Ovary (tissue), 9 donors: Measurements from ENCODE around the gene DPEP1. TPM values are rescaled to one million over a fixed set of nuclear protein-coding genes. Genes with fewer than 3 reads are reported as not detected.

Source experiments
- DNase-seq, 5 donors: peaks; one replicate each; pipeline ENCODE4 v3.0.0-alpha.2; 2019 to 2020
- H3K27ac ChIP-seq, 2 donors: fragments of 200-600 bp; one replicate each; pipeline versions ENCODE4 v1.5.1 to v1.8.0; 2019 to 2022
- H3K27me3 ChIP-seq: fragments of 200-600 bp; one replicate; pipeline ENCODE4 v1.8.0; 2022
- H3K36me3 ChIP-seq: fragments of 200-600 bp; sonication (generic); one replicate; pipeline ENCODE4 v1.5.1; 2019
- H3K4me1 ChIP-seq: one replicate; pipeline ENCODE4 v1.8.1; 2013; ENCODE audit warnings: mild to moderate bottlenecking, moderate library complexity; ENCODE audit not compliant: insufficient read depth
- H3K4me3 ChIP-seq: fragments of 200-600 bp; sonication (generic); one replicate; pipeline ENCODE4 v1.5.1; 2017
- H3K9me3 ChIP-seq, 2 donors: fragments of 200-600 bp in 1 of 2; sonication (generic) in 1 of 2; one replicate each; pipeline versions ENCODE4 v1.5.1 to v1.8.1; 2013 to 2019; ENCODE audit warnings: mild to moderate bottlenecking in 1 of 2, moderate library complexity in 1 of 2
- EP300 ChIP-seq: sonication (generic); formaldehyde crosslinking; IDR thresholded peaks from one replicate; pipeline ENCODE4 v1.6.1; 2017; ENCODE audit warnings: antibody characterized with exemption
- POLR2A ChIP-seq: fragments of 450-650 bp; IDR thresholded peaks from one replicate; pipeline ENCODE4 v1.6.1; 2017; ENCODE audit warnings: antibody characterized with exemption, mild to moderate bottlenecking, moderate library complexity
- WGBS, 3 donors: extraction: QIAGEN DNeasy Blood & Tissue Kit in 1 of 3; methylation state at CpG; one replicate each; pipeline versions ENCODE4 v1.1.5 to v1.1.7; 2013 to 2017; 5-methylcytosine and 5-hydroxymethylcytosine counted together
- intact Hi-C, 4 donors: fragments of 100-400 bp; cut with DNase I; formaldehyde crosslinking; loops; one replicate each; pipeline versions ENCODE4 v1.11.0 to v1.15.1; 2022 to 2023
- polyA plus RNA-seq, 2 donors: library from polyadenylated mRNA; stranded (reverse); fragments of 200-250 nt in 1 of 2; fragments of 350-450 nt in 1 of 2; fragmentation: Illumina TruSeq in 1 of 2; extraction: RNeasy Lipid Tissue Mini Kit (QIAGEN cat#74804) in 1 of 2; gene quantifications; one replicate each; pipeline ENCODE4 v1.2.3, GENCODE V29; 2013 to 2014
- total RNA-seq, 7 donors: library from RNA; depleted of rRNA in 2 of 7; stranded (reverse); fragments of >200 nt in 2 of 7; fragmentation: NEBNext Ultra II Directional in 3 of 7; extraction: Animal tissue kit (Norgen Biotek cat#: 25700) in 3 of 7; gene quantifications; one replicate each; pipeline versions ENCODE4 v1.1.0 to v1.2.4, GENCODE V29; 2016 to 2023
- TF ChIP-seq, protein P1 (sequence below), 3 donors: fragments of 450-650 bp in 2 of 3; fragments of 200-600 bp in 1 of 3; IDR thresholded peaks; one replicate each; pipeline versions ENCODE4 v1.5.1 to v1.8.0; 2016 to 2022; ENCODE audit warnings: antibody characterized with exemption in 3 of 3, mild to moderate bottlenecking in 1 of 3
- donor health status: DM: no; HTN: no; CAD: no; lungs with moderate emphysema.
- donor health status: DM: no; HTN: no; CAD: no.
- donor health status: Bipolar disorder and iron deficiency.
- donor health status: DM: yes; HTN: yes; CAD: no.
- donor health status: DM: no; HTN: no; CAD: no.
- donor health status: DM: yes; HTN: yes; CAD: no.

DPEP1 gene
- total and polyA plus RNA-seq, 9 donors = 0.30 to 5.7 (median 1.3) TPM; not detected in 1

DNA sequence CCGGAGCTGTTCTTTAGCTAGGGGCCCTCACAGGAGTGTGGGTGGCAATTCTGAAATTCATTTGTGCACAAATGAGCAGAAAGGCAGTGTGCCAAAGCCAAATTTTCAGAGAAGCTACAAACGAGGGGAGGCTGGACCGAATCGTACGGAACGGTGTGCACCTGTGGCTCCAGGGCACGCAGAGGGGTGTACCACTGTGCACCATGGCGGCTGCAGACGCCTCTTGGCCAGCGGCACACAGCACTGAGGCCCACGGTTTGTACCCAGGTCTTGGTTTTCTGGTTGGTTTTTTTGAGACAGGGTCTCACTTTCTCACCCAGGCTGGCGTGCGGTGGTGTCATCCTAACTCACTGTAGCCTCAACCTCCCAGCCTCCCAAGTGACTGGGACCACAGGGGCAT lies 29.1 kb downstream of the DPEP1 start:
- Histone ChIP-seq H3K4me1 (no peaks in the 10 kb centered on the region), H3K27me3 (no peaks in the 10 kb centered on the region), H3K4me3 (no peak overlapping the region), H3K36me3 (no peaks in the 10 kb centered on the region), H3K9me3 (no peaks in the 10 kb centered on the region), H3K27ac (no peak overlapping the region)
- TF ChIP-seq, protein P1, sequence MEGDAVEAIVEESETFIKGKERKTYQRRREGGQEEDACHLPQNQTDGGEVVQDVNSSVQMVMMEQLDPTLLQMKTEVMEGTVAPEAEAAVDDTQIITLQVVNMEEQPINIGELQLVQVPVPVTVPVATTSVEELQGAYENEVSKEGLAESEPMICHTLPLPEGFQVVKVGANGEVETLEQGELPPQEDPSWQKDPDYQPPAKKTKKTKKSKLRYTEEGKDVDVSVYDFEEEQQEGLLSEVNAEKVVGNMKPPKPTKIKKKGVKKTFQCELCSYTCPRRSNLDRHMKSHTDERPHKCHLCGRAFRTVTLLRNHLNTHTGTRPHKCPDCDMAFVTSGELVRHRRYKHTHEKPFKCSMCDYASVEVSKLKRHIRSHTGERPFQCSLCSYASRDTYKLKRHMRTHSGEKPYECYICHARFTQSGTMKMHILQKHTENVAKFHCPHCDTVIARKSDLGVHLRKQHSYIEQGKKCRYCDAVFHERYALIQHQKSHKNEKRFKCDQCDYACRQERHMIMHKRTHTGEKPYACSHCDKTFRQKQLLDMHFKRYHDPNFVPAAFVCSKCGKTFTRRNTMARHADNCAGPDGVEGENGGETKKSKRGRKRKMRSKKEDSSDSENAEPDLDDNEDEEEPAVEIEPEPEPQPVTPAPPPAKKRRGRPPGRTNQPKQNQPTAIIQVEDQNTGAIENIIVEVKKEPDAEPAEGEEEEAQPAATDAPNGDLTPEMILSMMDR (IDR thresholded peaks at IDR 0.05) = no peak
- intact Hi-C loops = no loop called here
- no peak for DNase-seq
- 54 to 70% (median 61%) methylated on average over 13 of the region's 13 CpGs for WGBS, 3 donors

DNA sequence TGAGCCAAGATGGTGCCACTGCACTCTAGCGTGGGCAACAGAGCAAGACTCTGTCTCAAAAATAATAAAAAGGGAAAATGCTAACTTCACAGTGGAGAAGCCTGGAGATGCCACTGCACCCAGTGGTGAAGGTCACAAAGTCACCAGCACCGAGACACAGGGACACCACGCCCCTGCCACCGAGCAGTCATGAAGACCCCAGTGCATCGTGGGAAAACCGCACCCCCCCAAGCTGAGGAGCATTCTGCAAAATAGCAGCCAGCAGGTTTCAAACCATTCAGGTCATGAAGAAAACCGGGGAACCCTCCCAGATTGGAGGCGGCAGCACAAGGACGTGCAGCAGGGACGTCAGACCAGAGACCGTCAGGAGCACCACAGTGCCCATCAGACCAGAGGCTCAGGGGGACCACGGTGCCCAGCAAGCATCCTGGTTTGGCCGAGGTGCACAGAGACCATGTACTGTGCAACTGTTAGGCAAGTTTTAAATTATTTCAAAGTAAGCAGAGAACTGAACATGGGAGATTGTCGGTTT lies 30.4 kb downstream of the DPEP1 start:
- no peak for DNase-seq
- H3K36me3 ChIP-seq = no peaks in the 10 kb centered on the region
- no peak overlapping the region for H3K27ac ChIP-seq
- intact Hi-C loops = no loop called here
- no peaks in the 10 kb centered on the region for H3K9me3 ChIP-seq
- H3K27me3 ChIP-seq = no peaks in the 10 kb centered on the region
- TF ChIP-seq, protein P1 (IDR thresholded peaks at IDR 0.05) = no peak
- TF ChIP-seq POLR2A = no peak
- no peak for TF ChIP-seq EP300
- no peaks in the 10 kb centered on the region for H3K4me1 ChIP-seq
- no peak overlapping the region for H3K4me3 ChIP-seq
- WGBS, 3 donors = 58 to 64% (median 61%) methylated on average over 14 of the region's 14 CpGs

DNA sequence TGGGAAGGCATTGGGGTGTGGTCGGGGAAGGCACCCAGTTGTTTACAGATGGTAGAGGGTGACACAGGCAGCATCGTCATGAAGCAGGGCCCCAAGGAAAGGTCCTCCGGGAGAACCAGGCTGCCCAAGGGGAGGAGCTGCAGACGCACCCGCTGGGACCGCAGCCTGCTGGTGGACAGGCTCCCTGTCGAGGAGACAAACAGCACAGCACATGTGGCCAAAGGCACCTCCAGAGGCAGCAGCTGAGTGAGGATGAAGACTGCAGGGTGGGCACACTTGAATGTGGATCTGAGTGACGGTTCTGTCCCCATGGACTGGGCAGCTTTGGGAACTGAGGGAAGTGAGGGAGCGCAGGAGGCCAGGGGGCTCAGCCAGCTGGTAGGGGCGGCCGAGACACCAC lies 31.7 kb downstream of the DPEP1 start:
- 69 to 79% (median 75%) methylated on average over 11 of the region's 11 CpGs for WGBS, 3 donors
- no peaks in the 10 kb centered on the region for H3K36me3 ChIP-seq

DNA sequence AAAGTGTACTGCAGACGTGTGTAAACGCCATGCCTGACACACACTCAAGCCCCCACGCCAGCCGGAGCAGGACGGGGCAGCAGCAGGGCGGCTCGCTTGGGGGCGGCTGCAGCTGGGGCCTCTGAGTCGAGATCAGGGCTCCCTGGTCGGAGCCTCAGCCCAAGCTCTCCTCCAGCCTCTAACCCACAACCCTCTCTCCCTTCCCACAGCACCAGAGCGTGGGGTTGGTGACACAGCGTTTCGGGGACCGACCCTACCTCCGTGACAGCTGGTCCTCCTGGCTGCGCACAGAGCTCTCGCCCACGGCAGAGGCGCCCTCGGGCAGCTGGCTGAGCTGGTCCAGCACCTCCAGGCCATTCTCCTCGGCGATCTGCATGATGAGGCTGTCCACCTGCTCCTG lies 32.8 kb downstream of the DPEP1 start:
- WGBS, 3 donors = 93 to 94% (median 94%) methylated on average over 22 of the region's 22 CpGs
- TF ChIP-seq EP300 (no peak), POLR2A (no peak)
- TF ChIP-seq, protein P1 (IDR thresholded peaks at IDR 0.05) = no peak
- DNase-seq = no peak
- H3K27ac ChIP-seq = no peak overlapping the region
- no peaks in the 10 kb centered on the region for H3K9me3 ChIP-seq
- H3K4me1 ChIP-seq = no peaks in the 10 kb centered on the region
- H3K36me3 ChIP-seq = no peaks in the 10 kb centered on the region
- intact Hi-C loops = no loop called here
- H3K4me3 ChIP-seq = no peak overlapping the region
- no peaks in the 10 kb centered on the region for H3K27me3 ChIP-seq

More for the DNA sequence above, 31.7 kb downstream of the DPEP1 start:
- Histone ChIP-seq H3K4me3 (no peak overlapping the region), H3K27ac (no peak overlapping the region), H3K27me3 (no peaks in the 10 kb centered on the region), H3K9me3 (no peaks in the 10 kb centered on the region), H3K4me1 (no peaks in the 10 kb centered on the region)
- TF ChIP-seq POLR2A = no peak
- TF ChIP-seq EP300 = no peak
- TF ChIP-seq, protein P1 (IDR thresholded peaks at IDR 0.05) = no peak
- intact Hi-C loops = no loop called here
- DNase-seq = no peak
